ENCODE measurements around the gene SF3B3.

GRCh38 chr16:70572050-70572925 lies 48.7 kb downstream of the SF3B3 start:
- TF ChIP-seq ZNF280B (CRISPR knock-in tag; IDR thresholded peaks at IDR 0.05; ENCODE audit: borderline replicate concordance) (no peak), GMEB1 (CRISPR knock-in tag; IDR thresholded peaks at IDR 0.05; ENCODE audit: borderline replicate concordance) (no peak), THAP8 (CRISPR knock-in tag; IDR thresholded peaks at IDR 0.05; ENCODE audit: borderline replicate concordance) (no peak), ZFP41 (CRISPR knock-in tag; IDR thresholded peaks at IDR 0.05; ENCODE audit: borderline replicate concordance) (no peak), CTCF (CRISPR knock-in tag; IDR thresholded peaks at IDR 0.05) (no peak), ASH2L (IDR thresholded peaks at IDR 0.05; ENCODE audit: insufficient read length, low read depth, low read length) (no peak), ZNF335 (CRISPR knock-in tag; IDR thresholded peaks at IDR 0.05) (no peak), PLRG1 (conservative IDR thresholded peaks at IDR 0.05) (no peak), SRF (IDR thresholded peaks at IDR 0.05; ENCODE audit: low read depth, low read length) (no peak), TCF7L2 (IDR thresholded peaks at IDR 0.05; ENCODE audit: low read depth, low read length) (no peak), MAX (IDR thresholded peaks at IDR 0.05) (no peak)
